Adrenal gland (tissue), 12 donors: ENCODE data around the gene BPIFB4. TPM values are rescaled to one million over a fixed set of nuclear protein-coding genes. Genes with fewer than 3 reads are reported as not detected.
"Not testable (repeated sequence)": the region's sequence is repeated elsewhere in the genome, so short reads cannot be mapped to it uniquely, and the experiment has no call there.

ENCODE experiments used
- DNase-seq, 7 donors: peaks; one replicate each; pipeline ENCODE4 v3.0.0-alpha.2; 2019 to 2020
- H3K27ac ChIP-seq, 5 donors: fragments of 200-600 bp; sonication (generic) in 4 of 5; 1 replicate in 3 of 5; 2 replicates in 2 of 5; pipeline versions ENCODE4 v1.5.1 to v1.8.0; 2016 to 2020; ENCODE audit warnings: mild to moderate bottlenecking in 1 of 5
- H3K27me3 ChIP-seq: fragments of 200-600 bp; 2 replicates; pipeline ENCODE4 v1.8.0; 2021
- H3K36me3 ChIP-seq, 2 donors: fragments of 200-600 bp; replicated peaks in 1 of 2; 1 replicate in 1 of 2; 2 replicates in 1 of 2; pipeline versions ENCODE4 v1.5.1 to v1.8.0; 2018 to 2022
- H3K4me1 ChIP-seq, 2 donors: fragments of 200-600 bp; replicated peaks in 1 of 2; 1 replicate in 1 of 2; 2 replicates in 1 of 2; pipeline versions ENCODE4 v1.5.1 to v1.8.0; 2018 to 2021
- H3K4me3 ChIP-seq, 4 donors: fragments of 200-600 bp; sonication (generic) in 3 of 4; one replicate each; pipeline ENCODE4 v1.5.1; 2016 to 2018
- H3K9me3 ChIP-seq, 3 donors: fragments of 200-600 bp; sonication (generic) in 1 of 3; replicated peaks in 1 of 3; 1 replicate in 2 of 3; 2 replicates in 1 of 3; pipeline versions ENCODE4 v1.5.1 to v1.8.0; 2016 to 2021
- POLR2A ChIP-seq, 2 donors: fragments of 450-650 bp; IDR thresholded peaks; one replicate each; pipeline ENCODE4 v1.6.1; 2017; ENCODE audit warnings: antibody characterized with exemption in 2 of 2, mild to moderate bottlenecking in 2 of 2, moderate library complexity in 1 of 2
- WGBS, 4 donors: extraction: QIAGEN DNeasy Blood & Tissue Kit in 2 of 4; methylation state at CpG; one replicate each; pipeline versions ENCODE4 v1.1.5 to v1.1.7; 2013 to 2017; 5-methylcytosine and 5-hydroxymethylcytosine counted together
- intact Hi-C, 2 donors: fragments of 100-400 bp; cut with DNase I; formaldehyde crosslinking; loops; one replicate each; pipeline versions ENCODE4 v1.14.1 to v1.15.0; 2022 to 2023
- polyA plus RNA-seq, 3 donors: library from polyadenylated mRNA; stranded (reverse); fragments of 200-250 nt in 2 of 3; fragments of 350-450 nt in 1 of 3; fragmentation: Illumina TruSeq in 1 of 3; extraction: RNeasy Lipid Tissue Mini Kit (QIAGEN cat#74804) in 1 of 3; gene quantifications; one replicate each; pipeline ENCODE4 v1.2.3, GENCODE V29; 2013 to 2014
- total RNA-seq, 9 donors: library from RNA; depleted of rRNA in 4 of 9; stranded (reverse); fragments of >200 nt in 4 of 9; fragments of 120-200 nt in 1 of 9; fragmentation: NEBNext Ultra II Directional in 1 of 9; extraction: Animal tissue kit (Norgen Biotek cat#: 25700) in 1 of 9; gene quantifications; one replicate each; pipeline versions ENCODE4 v1.1.0 to v1.2.4, GENCODE V29; 2013 to 2023
- TF ChIP-seq, protein P1 (sequence below), 6 experiments: fragments of 450-650 bp in 4 of 6; fragments of 200-600 bp in 2 of 6; sonication (generic) in 1 of 6; IDR thresholded peaks; 1 replicate in 5 of 6; 2 replicates in 1 of 6; pipeline versions ENCODE4 v1.5.1 to v1.8.0; 2016 to 2021; ENCODE audit warnings: antibody characterized with exemption in 6 of 6, mild to moderate bottlenecking in 2 of 6, moderate library complexity in 1 of 6
- donor health status: healthy with polysubstance abuse.
- donor health status: Bipolar disorder and iron deficiency.
- donor health status: DM: yes; HTN: yes; CAD: no.
- donor health status: DM: no; HTN: no; CAD: no.
- donor health status: DM: no; HTN: no; CAD: no.
- donor health status: DM: yes; HTN: yes; CAD: no.

BPIFB4 gene
- total and polyA plus RNA-seq, 12 donors: 0.07 TPM; not detected in 11

GRCh38 chr20:33093582-33093981 lies 14.1 kb downstream of the BPIFB4 start:
- Histone ChIP-seq H3K9me3 (no peaks in the 10 kb centered on the region), H3K27me3 (no peaks in the 10 kb centered on the region), H3K4me3 (no peak overlapping the region), H3K27ac (no peak overlapping the region), H3K4me1 (no peaks in the 10 kb centered on the region), H3K36me3 (no peaks in the 10 kb centered on the region)
- intact Hi-C loops: loop anchor here in 1 of 2 donors (5.0 kb wide), 1 partner anchor 301 kb away; no protein-coding TSS in a partner anchor
- no peak for DNase-seq
- WGBS, 4 donors: 0 to 67% (median 53%) methylated on average over 1 of the region's 1 CpG
- TF ChIP-seq POLR2A (IDR thresholded peaks at IDR 0.05): no peak
- TF ChIP-seq, protein P1, sequence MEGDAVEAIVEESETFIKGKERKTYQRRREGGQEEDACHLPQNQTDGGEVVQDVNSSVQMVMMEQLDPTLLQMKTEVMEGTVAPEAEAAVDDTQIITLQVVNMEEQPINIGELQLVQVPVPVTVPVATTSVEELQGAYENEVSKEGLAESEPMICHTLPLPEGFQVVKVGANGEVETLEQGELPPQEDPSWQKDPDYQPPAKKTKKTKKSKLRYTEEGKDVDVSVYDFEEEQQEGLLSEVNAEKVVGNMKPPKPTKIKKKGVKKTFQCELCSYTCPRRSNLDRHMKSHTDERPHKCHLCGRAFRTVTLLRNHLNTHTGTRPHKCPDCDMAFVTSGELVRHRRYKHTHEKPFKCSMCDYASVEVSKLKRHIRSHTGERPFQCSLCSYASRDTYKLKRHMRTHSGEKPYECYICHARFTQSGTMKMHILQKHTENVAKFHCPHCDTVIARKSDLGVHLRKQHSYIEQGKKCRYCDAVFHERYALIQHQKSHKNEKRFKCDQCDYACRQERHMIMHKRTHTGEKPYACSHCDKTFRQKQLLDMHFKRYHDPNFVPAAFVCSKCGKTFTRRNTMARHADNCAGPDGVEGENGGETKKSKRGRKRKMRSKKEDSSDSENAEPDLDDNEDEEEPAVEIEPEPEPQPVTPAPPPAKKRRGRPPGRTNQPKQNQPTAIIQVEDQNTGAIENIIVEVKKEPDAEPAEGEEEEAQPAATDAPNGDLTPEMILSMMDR (IDR thresholded peaks at IDR 0.05): no peak

DNA sequence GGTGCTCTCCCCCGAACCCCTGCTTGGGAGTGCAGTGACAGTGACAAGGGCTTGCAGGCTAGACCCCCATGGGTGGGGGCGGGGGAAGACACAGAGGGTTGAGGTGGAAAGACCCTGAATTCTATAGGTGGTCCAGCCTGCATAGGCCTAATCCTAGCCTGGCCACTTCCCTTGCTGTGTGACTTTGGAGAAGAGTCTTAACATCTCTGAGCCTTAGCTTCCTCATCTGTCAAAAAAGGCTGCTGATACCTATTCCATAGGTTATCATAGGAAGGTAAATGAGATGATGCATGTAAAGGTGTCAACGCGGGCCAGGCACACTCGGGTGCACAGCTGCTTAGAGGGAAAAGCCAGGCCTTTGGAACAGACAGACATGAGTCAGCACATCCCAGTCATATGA lies 15.8 kb downstream of the BPIFB4 start:
- intact Hi-C loops: loop anchor here in 1 of 2 donors (5.0 kb wide), 1 partner anchor 193 kb away; no protein-coding TSS in a partner anchor
- 82 to 92% (median 87%) methylated on average over 5 of the region's 5 CpGs for WGBS, 4 donors
- Histone ChIP-seq H3K27me3 (no peaks in the 10 kb centered on the region), H3K4me3 (no peak overlapping the region), H3K36me3 (no peaks in the 10 kb centered on the region), H3K4me1 (no peaks in the 10 kb centered on the region), H3K27ac (no peak overlapping the region), H3K9me3 (no peaks in the 10 kb centered on the region)
- TF ChIP-seq POLR2A (IDR thresholded peaks at IDR 0.05): no peak
- TF ChIP-seq, protein P1 (IDR thresholded peaks at IDR 0.05): no peak
- no peak for DNase-seq

- not testable (repeated sequence) for H3K4me1 ChIP-seq, H3K4me3 ChIP-seq, H3K36me3 ChIP-seq, H3K27ac ChIP-seq, H3K27me3 ChIP-seq, H3K9me3 ChIP-seq
- intact Hi-C loops: loop anchor here in 1 of 2 donors (5.0 kb wide), 1 partner anchor 194 kb away; no protein-coding TSS in a partner anchor
- 42 to 46% (median 44%) methylated on average over 6 of the region's 6 CpGs for WGBS, 4 donors
- DNase-seq: peak in 6 of 7 donors; percentile 30 to 63 (median 41)
- TF ChIP-seq, protein P1 (IDR thresholded peaks at IDR 0.05): peak; percentile 25 to 82 (median 59)
Observed at GRCh38 chr20:33095902-33096584, 16.6 kb downstream of the BPIFB4 start.

DNA sequence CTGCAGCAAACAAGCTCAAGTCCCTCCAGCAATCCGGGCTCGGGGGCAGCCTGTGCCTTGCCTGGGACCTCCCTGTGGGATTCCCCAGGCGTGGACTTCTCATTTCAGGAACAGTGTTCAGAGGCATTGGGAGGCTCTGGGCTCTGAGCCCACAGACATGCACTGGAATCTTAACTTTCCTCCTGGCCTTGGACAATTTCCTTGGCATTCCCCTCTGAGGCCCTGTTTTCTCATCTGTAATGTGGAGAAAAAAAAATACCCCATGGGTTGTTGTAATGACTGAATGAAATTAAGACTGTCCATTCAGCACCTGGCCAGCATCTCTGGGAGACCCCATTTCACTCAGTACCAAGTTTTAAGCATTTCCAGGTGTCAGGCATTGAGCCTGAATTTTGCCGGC lies 17.6 kb downstream of the BPIFB4 start:
- H3K4me3 ChIP-seq: no peak overlapping the region
- H3K27ac ChIP-seq: no peak overlapping the region
- WGBS, 4 donors: 43 to 60% (median 52%) methylated on average over 3 to 4 of the region's 4 CpGs
- intact Hi-C loops: loop anchor here in 1 of 2 donors (5.0 kb wide), 1 partner anchor 195 kb away; no protein-coding TSS in a partner anchor
- H3K27me3 ChIP-seq: no peaks in the 10 kb centered on the region
- TF ChIP-seq, protein P1 (IDR thresholded peaks at IDR 0.05): no peak
- no peak for TF ChIP-seq POLR2A (IDR thresholded peaks at IDR 0.05)
- DNase-seq: peak in 3 of 7 donors; percentile 8 to 53 (median 21)
- H3K36me3 ChIP-seq: no peaks in the 10 kb centered on the region
- H3K9me3 ChIP-seq: no peaks in the 10 kb centered on the region
- no peaks in the 10 kb centered on the region for H3K4me1 ChIP-seq
